Muscle of back (tissue), 11 donors: ENCODE measurements around the gene IL9R. TPM values are rescaled to one million over a fixed set of nuclear protein-coding genes. Genes with fewer than 3 reads are reported as not detected.
A peak's percentile ranks its signal among the peaks of the same experiment; 100 is the strongest.
"Not testable (repeated sequence)": the region's sequence is repeated elsewhere in the genome, so short reads cannot be mapped to it uniquely, and the experiment has no call there.

ENCODE experiments used
- DNase-seq, 3 donors: peaks; one replicate each; pipeline versions ENCODE4 v3.0.0 to v3.0.0-alpha.2; 2013
- polyA plus RNA-seq, 10 donors: library from polyadenylated mRNA; unstranded; fragments of 120-200 nt; gene quantifications; one replicate each; pipeline ENCODE4 v1.2.1, GENCODE V29; 2013; ENCODE audit not compliant: insufficient read length in 10 of 10

The IL9R gene
- polyA plus RNA-seq, 10 donors, result 0.07 to 0.38 TPM; not detected in 8

DNA sequence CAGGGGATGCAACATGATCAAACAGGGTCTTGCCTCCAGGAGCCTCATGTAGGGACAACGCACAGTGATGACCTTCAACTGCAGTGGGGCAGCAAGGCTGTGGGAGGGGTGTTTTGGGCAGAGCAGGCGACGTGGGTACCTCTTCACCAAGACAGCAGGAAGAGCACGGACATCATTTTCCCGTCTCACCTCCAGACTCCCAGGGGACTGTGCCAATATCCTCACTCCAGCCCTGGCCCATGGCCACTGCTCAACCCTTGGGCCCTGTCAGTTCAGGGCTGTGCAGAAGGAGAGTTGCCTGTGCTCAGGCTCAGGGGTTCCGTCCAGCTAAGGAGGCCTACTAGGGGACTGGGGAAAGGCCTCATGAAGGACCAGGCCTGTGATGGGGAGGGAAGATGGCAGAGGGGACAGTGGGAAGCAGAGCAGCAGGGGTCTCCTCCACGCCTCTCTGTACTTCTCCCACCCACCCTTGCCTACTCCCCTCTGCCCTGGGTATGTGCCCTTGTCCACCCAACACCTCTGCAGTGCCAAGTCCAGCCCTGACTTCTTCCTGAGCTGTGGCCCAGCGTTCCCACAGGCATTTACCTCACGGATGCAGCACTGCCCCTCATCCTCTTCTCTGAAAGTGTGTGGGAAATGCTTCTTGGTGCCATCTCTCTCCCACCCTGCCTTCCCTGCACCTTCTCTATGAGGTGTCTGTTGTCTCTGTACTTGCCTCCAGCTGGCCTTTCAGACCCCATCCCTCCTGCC is 1.4 kb downstream of the IL9R start:
- DNase-seq, result no peak

DNA sequence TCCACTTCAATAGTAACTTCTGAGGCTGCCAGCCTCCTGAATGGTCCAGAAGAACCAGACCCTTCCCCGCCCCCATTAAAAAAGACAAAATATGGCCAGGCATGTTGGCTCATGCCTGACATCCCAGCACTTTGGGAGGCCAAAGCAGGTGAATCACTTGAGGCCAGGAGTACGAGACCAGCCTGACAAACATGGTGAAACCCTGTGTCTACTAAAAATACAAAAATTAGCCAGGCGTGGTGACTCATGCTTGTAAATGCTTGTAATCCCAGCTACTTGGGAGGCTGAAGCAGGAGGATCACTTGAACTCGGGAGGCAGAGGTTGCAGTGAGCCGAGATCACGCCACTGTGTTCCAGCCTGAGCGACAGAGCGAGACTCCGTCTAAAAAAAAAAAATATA is 2.3 kb downstream of the IL9R start:
- not testable (repeated sequence) for DNase-seq

DNA sequence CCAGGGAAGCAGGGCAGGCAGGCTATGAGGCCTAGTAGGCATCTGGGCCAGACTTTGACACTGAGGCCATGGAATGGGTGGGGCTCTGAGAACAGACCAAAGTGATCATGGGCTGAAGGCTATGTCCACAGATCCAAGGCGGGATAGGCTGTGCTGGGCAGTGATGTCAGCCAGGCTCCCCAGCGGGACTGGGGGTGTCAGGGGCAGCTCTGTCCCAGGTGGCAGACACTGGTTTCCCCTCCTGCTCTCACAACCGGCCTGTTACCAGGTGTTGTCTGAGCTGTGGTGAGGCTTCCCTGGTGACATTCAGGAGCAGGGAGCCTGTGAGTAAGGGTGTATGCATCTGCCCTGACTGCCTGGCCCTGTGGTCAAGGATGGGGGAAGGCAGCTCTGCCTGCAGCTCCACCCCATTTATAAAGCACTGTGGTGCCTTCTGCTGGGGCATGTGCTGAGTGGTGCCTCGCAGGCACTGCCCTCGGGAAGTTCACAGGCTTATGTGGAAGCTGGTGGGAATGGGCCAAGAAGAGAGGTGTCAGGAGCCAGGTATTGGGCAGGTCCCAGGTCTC is 2.9 kb downstream of the IL9R start:
- DNase-seq, result no peak

GRCh38 chrX:156001001-156001666 is 3.6 kb downstream of the IL9R start:
- no peak for DNase-seq

DNA sequence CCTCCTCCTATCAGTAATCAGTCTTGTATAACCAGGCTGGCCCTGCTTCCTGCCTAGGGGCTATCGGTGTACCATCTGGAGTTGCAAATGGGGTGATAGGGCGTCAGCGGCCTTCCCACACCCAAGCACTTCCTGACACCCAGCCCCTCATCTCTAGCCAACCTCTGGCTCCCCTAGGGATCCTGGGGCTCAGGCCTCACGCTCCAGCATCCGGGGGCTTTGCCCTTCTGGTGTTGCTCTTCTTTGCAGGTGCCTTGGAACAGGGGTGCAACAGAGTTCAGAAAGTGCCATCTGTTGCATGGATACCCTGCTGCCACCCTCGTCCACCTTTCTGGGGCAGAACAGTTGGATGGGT is 4.1 kb downstream of the IL9R start:
- no peak for DNase-seq

DNA sequence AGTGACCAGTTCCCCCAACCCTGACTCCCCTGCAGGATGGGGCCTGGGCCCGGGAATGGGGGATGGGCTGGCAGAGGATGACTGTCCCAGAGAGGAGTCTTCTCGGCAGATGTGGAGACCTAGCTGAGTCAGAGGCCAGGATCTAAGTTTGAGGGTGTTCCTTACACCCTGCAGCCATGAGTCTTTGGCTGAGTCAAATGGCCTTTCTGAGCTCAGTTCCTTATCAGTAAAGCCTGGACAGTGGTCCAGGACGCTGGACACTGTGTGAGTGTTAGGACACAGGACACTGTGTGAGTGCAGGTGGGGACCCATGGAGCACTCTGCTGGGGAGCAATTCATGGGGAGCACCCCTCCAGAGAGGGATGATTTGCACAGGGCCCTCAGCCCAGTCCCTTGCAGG is 5.0 kb downstream of the IL9R start:
- no peak for DNase-seq

DNA sequence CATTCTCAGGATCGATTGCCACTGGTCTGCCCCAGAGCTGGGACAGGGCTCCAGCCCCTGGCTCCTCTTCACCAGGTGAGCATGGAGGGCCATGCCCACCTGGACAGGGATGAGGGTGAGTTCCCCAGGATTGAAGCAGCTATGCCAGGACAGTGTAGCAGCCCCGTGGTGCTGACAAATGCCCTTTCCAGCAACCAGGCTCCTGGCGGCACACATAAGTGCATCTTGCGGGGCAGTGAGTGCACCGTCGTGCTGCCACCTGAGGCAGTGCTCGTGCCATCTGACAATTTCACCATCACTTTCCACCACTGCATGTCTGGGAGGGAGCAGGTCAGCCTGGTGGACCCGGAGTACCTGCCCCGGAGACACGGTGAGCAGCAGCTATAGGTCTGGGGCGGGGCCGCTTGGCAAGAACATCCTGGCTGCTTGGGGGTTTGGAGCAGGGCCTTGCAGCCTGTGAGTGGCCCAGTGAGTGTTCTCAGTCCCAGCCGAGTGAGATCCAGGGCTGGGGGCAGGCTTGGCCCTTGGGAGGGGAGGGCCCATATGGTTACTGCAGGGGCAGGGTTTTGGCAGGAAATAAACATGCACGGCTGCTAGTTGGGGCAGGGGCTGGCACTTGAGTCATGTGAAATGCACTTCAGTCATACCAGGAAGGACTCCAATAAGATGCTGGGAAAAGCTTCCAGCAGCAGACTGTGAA is 6.1 kb downstream of the IL9R start:
- DNase-seq, result no peak

DNA sequence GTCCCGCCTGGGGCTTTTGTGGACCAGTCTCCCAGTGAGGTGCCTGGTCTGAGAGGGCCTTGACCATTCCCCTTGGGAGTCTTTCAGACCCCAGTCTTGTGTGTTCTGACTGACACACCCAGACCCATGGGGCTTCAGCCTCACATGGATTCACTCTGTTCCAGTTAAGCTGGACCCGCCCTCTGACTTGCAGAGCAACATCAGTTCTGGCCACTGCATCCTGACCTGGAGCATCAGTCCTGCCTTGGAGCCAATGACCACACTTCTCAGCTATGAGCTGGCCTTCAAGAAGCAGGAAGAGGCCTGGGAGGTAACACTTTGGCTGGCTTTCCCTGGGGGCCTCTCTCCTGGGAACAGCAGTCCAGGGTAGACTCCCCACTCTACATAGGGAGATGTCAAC is 6.8 kb downstream of the IL9R start:
- no peak for DNase-seq

DNA sequence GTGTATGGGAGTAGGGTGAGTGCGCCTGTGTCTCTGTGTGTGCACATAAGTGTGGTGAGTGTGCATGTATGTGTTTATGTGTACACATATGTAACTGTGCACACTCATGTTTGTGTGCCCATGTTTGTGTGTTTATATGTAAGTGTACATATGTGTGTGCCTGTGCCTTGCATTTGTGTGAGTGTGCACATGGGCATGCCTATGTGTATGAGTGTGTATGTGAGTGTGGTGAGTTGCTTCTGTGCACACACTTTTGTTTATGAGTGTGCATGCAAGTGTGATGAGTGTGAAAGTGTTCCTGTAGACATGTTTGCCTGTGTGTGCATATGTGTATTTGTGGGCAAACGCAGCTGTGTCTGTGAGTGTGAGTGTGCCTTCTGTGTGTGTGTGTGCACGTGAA is 7.2 kb downstream of the IL9R start:
- no peak for DNase-seq

DNA sequence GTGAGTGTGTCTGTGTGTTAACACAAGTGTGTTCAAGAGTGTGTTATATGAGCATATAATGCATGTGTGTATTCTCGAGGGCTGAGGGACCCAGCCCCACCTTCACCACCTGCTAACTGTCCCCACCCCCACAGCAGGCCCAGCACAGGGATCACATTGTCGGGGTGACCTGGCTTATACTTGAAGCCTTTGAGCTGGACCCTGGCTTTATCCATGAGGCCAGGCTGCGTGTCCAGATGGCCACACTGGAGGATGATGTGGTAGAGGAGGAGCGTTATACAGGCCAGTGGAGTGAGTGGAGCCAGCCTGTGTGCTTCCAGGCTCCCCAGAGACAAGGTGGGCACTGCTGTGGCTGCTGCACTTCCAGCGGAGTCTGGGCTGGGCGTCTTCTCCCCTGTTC is 7.6 kb downstream of the IL9R start:
- no peak for DNase-seq

DNA sequence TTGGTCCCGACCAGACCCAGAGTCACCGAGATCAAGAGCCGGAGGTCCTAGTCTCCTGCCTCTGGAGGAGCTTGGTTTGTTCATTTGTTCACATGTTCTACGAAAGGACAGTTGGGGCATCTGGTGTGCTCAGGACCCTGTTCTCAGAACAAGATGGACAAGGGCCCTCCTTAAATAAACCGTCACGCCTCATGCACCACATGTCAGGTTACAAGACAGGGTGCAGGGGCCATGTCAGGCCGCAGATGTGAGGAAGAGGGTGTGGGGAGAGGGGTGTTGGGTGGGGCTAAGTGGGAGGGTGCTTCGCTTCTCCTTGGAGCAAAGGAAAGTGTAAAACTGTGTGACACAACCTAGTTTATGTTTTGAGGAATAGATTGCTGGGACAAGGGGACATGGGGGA is 9.0 kb downstream of the IL9R start:
- DNase-seq, result not testable (repeated sequence)

GRCh38 chrX:156008379-156008778 is 10.9 kb downstream of the IL9R start:
- not testable (repeated sequence) for DNase-seq

GRCh38 chrX:156008915-156009314 is 11.4 kb downstream of the IL9R start:
- DNase-seq, result no peak

GRCh38 chrX:156009691-156010090 is 12.2 kb downstream of the IL9R start:
- DNase-seq, result not testable (repeated sequence)

DNA sequence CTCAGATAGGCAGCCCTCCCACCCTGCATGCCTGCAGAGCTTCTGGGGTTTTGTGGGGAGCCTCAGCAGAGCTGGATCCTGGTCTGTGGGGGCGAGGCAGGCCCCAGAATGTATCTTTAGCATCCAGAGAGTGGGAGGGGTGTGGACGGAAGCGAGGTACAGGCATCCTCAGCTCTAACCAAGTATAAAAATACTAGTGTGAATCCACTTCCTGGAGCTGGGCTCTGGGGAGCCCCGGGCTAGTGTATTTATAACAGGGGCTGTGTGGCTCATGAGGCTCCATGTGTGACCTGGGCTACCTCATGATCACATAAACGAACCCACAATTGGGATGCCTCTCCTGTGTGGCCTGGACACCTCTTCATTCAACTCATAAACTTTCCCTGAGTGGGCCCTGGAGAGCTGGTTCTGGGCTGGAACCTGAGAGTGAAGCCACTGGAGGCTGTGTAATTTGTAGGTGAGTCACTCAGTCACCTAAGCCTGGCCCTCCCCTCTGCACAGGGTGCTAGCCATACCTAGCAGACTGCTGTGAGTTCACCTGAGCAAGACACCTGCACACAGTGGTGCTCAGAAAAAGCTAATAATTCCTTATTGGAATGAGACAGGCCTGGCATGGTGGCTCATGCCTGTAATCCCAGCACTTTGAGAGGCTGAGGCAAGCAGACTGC is 15.9 kb downstream of the IL9R start:
- DNase-seq, result not testable (repeated sequence)

GRCh38 chrX:156019846-156020245 is 22.4 kb downstream of the IL9R start:
- DNase-seq, result not testable (repeated sequence)

GRCh38 chrX:156023002-156023401 is 25.5 kb downstream of the IL9R start:
- not testable (repeated sequence) for DNase-seq

DNA sequence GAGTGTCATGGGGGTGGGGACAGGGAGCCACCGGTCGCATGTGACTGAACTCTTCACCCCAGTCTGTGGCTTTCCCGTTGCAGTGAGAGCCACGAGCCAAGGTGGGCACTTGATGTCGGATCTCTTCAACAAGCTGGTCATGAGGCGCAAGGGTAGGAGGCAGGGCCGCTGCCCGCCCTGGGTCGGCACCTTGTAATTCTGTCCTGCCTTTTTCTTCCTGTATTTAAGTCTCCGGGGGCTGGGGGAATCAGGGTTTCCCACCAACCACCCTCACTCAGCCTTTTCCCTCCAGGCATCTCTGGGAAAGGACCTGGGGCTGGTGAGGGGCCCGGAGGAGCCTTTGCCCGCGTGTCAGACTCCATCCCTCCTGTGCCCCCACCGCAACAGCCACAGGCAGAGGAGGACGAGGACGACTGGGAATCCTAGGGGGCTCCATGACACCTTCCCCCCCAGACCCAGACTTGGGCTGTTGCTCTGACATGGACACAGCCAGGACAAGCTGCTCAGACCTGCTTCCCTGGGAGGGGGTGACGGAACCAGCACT is 27.5 kb downstream of the IL9R start:
- DNase-seq, result not testable (repeated sequence)

DNA sequence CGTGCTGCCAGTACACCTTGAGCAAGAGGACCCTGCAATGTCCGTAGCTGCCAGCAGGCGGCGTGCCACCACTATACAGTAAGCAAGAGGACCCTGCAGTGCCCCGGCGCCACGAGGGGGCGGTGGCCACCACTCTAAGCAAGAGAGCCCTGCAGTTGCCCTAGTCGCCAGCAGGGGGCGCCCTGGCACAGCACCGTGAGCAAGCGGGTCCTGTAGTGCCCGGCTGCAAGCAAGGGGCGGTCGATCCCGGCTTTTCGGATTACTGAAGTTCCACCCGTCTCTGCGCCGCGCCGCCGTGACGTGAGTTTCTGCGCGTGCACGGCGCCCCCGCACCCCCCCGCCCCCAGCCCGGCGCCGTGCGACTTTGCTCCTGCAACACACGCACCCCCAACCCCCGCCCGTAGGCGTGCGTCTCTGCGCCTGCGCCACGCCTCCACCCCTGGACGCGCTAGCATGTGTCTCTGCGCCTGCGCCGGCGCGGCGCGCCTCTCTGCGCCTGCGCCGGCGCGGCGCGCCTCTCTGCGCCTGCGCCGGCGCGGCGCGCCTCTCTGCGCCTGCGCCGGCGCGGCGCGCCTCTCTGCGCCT is 31.2 kb downstream of the IL9R start:
- not testable (repeated sequence) for DNase-seq

- DNase-seq, result not testable (repeated sequence)
Measured at GRCh38 chrX:156029296-156029695, 31.8 kb downstream of the IL9R start.

GRCh38 chrX:156029707-156030442 is 32.4 kb downstream of the IL9R start:
- DNase-seq, result peak; percentile 4 to 80 (median 20)
